Renal pelvis (tissue), 4 donors: ENCODE data around the gene CHPF. TPM values are rescaled to one million over a fixed set of nuclear protein-coding genes. Genes with fewer than 3 reads are reported as not detected.

Source experiments
- DNase-seq: peaks from one replicate; pipeline ENCODE4 v3.0.0-alpha.2; 2013
- polyA plus RNA-seq, 3 donors: library from polyadenylated mRNA; unstranded; fragments of 120-200 nt; gene quantifications; one replicate each; pipeline ENCODE4 v1.2.1, GENCODE V29; 2013; ENCODE audit not compliant: insufficient read length in 3 of 3

Gene CHPF
- polyA plus RNA-seq, 3 donors, result 29.3 to 45.3 (median 34.6) TPM

DNA sequence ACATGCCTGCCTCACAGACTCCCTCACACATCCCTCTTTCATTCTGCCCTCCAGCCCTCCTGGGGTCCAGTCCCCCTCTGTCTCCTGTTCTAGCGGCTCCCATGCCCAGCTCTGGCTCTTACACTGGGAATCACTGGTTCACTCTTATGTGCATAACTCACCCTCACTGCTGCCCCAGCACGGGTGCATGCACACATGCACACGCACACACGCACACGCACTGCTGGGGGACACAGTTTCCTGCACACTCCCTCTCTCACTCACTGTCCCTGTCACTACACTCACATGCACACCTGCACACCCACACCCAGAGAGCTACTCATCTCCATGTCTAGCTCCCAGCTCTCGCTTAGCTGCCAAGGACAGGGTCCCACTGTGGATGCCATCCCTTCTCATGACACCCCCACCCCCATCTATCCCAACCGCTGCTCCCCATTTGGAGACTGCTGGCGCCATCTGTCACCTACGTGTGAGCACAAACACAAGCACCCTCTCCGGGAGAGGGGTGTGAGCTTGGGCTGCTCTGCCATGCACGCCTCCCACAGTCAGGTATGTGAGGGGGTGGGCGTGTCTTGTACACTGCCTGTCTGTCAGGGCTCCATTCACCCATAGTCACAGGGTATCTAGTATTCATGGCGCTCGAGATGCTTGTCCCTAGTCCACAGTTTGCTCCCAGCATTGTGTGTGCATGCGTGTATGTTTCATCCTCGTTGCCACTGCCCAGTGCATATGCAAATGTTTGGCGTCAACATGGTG is 27.6 kb downstream of the CHPF start:
- no peak for DNase-seq

- DNase-seq, result no peak
These were observed 28.8 kb downstream of the CHPF start for GRCh38 chr2:219514836-219515235.

DNA sequence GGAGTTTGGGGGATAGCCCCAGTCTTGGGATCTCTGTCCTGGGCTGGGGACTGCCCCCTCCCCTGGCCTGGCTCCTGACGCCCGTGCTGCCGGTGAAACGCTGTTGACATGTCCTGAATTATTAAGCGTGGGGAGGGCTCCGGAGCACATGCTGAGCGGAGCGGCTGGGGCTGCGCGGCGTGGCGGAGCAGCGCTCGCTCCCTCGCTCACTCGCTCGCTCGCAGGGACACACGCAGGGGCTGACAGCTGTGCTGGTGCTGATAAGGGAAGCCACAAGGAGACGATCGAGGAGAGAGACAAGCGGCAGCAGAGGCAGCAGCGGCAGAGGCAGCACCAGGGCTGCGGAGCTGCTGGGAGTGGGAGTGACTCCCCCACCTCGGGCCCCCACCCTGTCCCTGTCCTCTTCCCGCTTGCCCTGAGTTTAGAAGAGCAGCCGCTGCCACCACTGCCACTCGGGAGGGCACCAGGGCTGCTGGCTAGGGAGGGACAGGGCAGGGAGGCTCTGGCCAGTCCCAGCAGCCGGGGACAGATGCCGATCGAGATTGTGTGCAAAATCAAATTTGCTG is 29.3 kb downstream of the CHPF start, which contains the start of gene ASIC4:
ASIC4 (plus strand) TSS at position 287 of the 566 bp plus-strand sequence; CDS start at position 530, 243 bp downstream.
- DNase-seq, result no peak

GRCh38 chr2:219513787-219514186 is 29.8 kb downstream of the CHPF start:
- DNase-seq, result no peak

DNA sequence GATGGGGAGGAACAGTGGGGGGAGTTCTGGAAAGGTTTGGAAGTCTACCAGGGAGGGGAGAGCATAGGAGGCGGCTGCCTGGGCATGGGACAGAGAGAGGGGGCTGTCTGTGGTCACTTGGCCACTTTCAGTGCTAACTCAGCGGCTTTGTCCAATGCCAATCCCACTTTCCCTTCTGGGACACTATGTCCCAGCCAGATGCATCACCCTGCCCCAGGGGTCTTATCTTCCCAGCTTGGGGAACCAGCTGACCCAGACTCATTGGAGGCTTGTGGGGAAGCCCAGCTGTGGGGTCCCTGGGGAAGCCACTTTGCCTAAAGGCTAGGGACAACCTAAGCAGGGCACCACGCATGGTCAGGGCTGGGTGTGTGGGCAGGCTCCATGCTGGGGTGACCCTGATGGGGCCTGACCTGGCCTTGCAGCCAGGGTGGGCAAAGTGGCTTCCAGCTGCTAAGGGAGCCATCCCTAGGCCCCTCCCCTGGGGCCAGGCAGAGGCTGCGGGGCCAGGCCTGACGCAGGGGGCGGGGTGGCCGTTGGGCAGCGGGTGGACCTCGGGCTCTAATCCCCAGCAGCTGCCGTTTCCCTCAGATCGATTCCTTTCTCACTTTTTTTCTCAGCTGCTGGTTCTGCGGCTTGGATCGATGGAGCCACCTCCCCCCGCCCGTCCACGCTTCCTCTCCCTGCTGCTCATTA is 30.9 kb downstream of the CHPF start:
- no peak for DNase-seq

DNA sequence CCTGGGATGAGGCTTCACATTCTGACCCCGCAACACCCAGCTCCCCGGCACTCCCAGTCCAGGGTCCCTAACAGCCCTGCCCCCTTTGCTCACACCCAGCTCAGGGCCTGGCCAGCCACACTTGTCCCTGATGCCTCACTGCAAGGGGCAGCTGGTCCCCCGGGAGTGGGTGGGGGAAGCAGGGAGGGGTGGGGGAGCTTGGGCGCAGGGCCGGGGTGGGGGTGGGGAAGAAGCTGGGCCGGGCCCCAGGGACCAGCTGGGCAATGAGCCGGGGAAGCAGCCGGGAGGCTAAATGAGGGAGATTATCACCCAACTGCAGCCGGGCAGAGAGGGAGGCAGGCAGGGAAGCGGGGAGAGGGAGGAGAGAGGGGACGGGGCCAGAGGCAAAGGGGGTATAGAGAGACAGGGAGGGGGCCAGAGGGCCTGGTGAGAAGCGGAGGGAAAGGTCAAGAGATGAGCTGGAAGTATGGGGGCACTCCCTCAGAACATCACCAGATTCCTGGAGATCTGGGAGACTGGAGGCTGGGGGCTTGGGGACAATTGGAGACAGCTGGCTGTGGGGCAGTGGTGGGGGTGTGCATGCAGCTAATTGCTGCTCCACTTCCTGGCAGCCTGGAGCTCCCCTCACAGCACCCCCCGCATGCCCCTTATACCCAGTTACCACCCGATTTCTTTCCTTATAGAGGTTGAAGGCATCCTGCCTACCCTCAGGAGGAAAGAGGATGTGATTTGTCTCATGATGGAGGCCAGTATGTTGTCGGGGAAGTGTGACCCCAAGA is 31.9 kb downstream of the CHPF start:
- no peak for DNase-seq

- DNase-seq, result no peak
These were observed 33.0 kb downstream of the CHPF start for GRCh38 chr2:219510512-219511135.

- DNase-seq, result no peak
These were observed 33.7 kb downstream of the CHPF start for GRCh38 chr2:219509780-219510511.

GRCh38 chr2:219508971-219509779 is 34.4 kb downstream of the CHPF start:
- DNase-seq, result no peak

DNA sequence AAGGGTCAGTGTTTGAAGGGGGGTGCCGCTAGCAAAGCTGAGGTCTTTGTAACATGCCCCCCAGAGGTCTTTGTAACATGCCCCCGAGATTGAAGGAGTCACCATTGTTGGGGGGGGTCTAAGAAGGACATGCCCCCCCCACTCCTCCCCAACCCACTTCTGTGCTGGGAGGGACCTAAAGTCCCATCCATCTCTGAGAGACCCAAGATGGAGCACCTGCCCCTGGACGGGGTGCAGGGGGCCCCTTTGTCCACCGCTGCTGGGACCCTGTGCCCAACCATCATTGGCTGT is 35.2 kb downstream of the CHPF start:
- DNase-seq, result no peak

DNA sequence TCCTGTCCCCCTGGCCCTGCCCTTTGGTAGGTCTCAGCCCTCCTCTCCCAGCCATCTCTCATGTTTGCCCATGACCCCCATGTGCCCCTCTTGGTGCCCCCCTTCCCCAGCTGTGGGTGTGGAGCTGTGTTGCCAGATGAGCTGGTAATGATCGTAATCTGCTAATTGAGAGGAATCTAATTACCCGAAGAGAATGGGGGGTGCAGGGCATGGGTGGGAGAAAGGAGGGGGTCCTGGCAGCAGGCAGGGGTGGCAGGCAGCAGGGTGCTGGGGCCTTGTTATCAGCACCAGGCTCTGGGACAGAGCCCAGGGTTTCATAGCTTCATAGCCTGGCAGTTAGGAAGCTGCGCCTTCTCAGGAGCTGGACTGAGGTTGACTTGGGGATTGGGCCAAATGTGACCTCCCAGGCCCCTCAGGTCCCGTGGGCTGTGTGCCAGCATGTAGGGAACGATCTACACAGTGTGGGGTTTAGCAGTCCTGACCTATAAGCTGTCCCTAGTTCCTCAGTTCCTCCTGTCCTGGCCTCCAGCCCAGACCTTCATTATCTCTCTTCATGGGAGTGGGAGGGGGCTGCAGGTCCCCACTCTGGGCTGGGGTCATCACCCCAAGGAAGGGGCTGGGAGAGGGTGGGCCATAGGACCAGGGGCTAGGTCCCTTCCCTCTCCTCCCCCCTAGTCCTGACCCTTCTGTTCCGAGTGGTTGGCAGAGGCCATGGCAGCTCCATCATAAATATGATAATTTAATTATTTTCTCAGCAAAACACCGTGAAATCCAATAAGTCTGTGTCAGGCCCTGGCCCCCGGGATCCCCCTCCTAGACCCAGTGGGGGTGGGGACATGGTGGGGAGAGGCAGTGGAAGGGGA is 35.8 kb downstream of the CHPF start:
- no peak for DNase-seq

DNA sequence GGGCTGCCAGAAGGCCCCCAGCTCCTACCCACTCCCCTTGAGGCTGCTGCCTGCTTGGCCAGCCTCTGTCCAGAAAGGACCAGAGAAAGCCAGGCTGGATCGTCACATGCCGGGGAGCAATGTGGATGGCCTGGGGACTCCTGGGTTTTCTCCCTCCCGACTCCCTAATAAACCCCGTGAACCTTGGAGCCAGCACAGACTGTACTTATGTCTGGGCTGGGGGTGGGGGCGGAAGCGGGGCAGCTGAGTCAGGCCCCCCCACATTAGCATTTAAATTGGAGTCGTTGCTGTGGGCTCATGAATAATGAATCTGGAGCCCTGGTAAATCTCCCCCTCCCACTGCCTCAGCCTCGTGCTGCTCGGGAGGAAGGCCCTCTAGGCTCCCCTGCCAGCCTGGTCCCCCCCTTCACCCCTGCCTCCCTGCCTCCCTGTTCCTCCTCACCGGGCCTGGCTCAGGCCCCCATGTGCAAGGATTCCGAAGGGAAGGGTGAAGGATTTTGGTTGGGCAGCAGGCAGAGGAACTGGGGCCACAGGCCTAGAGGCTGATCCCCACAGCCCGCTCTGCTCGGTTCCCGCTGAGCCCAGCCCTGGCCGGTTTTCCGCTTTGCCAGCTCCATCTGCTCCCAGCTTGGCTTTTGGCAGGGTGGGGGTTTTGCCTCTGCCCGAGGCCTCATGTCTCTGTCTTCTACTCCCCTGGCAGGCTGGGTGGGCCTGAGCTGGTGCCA is 36.6 kb downstream of the CHPF start:
- DNase-seq, result no peak

- DNase-seq, result no peak
These were observed 37.3 kb downstream of the CHPF start for GRCh38 chr2:219506153-219506801.

DNA sequence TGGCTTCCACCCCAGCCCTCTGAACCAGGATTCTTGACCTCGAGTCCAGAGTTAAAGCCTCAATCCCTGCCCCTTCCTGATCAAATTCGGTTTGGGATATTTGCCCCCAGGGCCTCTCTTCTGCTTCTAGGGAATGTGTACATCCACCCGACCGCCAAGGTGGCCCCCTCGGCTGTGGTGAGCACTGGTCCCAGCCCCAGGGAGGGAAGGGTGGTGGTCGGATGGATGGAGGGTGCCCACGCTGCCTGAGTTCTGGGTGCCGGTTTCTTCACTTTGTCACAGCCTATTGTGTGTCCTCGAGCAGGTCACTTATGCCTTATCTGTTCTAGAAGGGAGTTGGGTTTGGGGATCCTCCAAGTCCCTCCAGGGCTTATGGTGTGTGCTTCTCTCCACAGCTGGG is 38.0 kb downstream of the CHPF start:
- DNase-seq, result no peak

GRCh38 chr2:219502618-219503017 is 41.0 kb downstream of the CHPF start:
- no peak for DNase-seq

DNA sequence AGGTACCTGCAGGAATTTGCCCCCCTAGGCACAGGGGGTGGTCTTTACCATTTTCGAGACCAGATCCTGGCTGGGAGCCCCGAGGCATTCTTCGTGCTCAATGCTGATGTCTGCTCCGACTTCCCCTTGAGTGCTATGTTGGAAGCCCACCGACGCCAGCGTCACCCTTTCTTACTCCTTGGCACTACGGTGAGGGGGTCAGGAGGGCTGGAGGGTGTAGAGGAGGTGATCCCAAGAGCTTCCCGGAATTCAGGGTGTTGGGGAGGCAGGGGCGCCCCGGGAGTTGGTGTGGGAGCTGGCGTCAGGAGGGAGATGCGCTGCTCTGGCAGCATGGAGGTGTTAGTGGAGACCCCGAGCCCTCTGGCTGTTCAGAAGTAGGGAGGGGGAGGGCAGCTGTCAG is 41.8 kb downstream of the CHPF start:
- no peak for DNase-seq

DNA sequence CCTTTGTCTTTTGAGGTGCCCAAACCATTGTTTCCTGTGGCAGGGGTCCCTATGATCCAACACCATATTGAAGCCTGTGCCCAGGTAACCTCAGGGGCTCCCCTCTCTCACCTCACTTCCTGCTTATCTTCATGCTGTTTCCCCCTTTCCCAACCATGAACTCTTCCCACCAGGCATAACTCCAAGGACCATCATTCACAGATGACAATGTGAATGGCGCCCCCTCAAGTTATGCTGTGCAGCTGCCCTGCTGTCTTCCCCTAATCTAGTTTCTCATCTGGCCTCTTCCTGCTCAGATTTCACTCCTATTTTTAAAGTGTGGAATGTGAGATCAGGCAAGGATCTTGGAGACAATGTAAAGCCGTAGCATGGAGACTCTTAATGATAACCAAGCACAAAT is 43.5 kb downstream of the CHPF start:
- no peak for DNase-seq

GRCh38 chr2:219499555-219499954 is 44.1 kb downstream of the CHPF start:
- DNase-seq, result no peak

- no peak for DNase-seq
These were observed 44.6 kb downstream of the CHPF start for GRCh38 chr2:219499058-219499307.
